ENCODE measurements around the gene RAB20.

DNA sequence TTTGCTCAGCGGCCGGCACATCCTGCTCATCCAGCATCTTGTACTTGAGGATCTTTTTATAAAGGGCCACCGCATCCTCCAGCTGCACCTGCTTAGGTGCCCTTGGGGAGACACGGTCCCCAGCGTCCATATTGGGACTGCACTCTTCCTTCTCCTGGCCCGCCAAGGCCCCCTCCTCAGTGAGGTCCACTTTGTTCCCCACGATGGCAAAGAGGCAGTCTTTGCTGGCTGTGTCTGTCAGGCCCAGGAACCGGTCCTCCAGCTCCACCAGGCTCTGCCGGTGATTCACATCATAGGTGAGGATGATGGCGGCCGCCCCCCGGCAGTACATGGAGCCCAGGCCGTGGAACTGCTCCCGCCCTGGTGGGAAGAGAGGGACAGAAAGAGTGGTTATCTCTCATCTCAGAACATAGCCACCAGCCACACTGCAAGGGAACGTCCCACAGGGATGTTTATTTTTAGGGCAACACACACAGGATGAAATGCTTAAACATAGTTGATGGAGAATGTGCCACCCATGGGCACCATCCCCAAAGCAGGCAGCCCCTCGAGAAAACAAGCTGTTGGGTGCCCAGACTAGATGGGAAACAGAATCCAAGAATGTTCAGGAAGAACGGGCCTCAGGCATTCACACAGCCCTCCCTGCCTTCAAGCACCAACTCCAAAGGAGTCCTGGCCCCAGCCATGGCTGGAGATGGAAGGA lies 37.5 kb downstream of the RAB20 start:
- no peak for TF ChIP-seq CTCF (IDR thresholded peaks at IDR 0.05; ENCODE audit: low read length)
- no peak for TF ChIP-seq EZH2 (IDR thresholded peaks at IDR 0.05; ENCODE audit: borderline replicate concordance, low read length)
